Measurements from ENCODE around the gene MAD2L1BP.

MAD2L1BP gene

GRCh38 chr6:43683708-43684455 lies 48.2 kb downstream of the MAD2L1BP start:
- no peak for DNase-seq

- DNase-seq = no peak
Observed at GRCh38 chr6:43687079-43687436, 51.4 kb downstream of the MAD2L1BP start.

DNA sequence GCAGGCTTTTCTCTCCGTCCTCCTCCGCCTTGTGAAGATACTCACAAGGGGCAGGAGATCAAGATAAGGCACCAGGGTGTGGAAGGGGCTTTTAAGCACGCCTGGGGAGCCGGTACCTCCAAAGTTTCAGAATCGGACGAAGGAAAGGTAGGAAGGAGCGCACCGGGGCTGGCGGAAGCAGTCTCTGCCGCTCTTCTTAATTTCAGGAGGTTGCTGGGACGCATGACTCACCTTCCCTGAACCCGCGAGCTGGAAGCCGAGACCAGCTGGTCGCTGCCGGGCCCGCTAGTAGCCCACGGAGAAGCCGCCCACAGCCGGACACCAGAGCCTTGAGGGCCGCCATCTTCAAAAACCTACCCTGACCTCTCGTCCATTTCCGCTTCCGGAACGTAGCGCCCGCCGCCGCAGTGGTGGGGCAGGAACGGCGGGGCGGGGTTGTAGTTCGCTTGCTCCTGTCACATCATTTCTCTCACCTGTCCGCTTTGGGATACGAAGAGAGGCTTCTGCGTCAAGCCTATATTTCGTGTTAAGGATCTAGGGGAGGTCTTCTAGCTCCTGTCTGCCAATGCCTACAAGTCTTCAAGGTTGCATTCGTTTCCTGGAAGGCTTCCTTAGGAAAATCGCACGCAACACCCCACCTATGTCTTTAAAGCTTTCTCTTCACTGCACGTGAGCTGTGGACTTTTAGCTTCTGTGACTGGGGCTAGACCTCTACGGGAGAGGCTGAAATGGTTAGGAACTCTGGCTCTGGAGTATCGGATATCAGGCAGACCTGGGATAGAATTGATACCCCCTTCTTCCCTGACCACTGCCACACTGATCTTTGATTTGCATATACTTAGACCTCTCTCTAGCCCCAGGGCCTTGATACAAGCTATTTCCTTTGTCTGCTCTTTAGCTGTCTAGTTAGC lies 52.1 kb downstream of the MAD2L1BP start, which contains the start of gene MRPS18A:
Gene MRPS18A (minus strand): TSS at position 355 of the 911 bp plus-strand sequence. CDS start 12 bp downstream, at position 343.
- DNase-seq = peak; percentile 87

DNA sequence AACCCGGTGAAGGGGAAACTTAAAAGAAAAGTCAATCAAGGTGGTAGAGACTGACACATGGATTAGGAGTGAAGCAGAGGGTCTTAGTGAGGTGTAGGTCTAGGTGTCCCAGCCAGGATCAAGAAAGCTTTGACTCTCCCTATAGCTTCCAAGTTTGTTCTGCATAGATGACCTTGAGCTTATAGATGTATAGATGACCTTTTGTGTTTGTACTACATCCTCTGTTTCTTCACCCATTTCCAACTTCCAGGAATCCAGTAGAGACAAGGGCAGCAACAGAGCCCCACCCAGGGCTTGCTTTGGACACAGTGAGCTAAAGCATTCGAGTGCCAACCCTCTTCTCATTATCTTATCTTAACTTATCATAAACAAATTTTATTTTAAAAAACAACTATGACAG lies 53.8 kb downstream of the MAD2L1BP start:
- no peak for DNase-seq

Measured in right hindlimb (tissue), 1 donor.